A549 (cell line): ENCODE data around the gene GIT1. TPM values are rescaled to one million over a fixed set of nuclear protein-coding genes. Genes with fewer than 3 reads are reported as not detected.
A peak's percentile ranks its signal among the peaks of the same experiment; 100 is the strongest.

Source experiments
- ATAC-seq, 2 experiments: fragments of 200-7000 bp in 1 of 2; fragments of >200 bp in 1 of 2; cut with Nextera tagmentation in 1 of 2; cut with Tn5 transposase in 1 of 2; 3 replicates each; pipeline versions ENCODE4 v1.8.0 to v1.9.1; 2018 to 2020; ENCODE audit warnings: mild to moderate bottlenecking in 1 of 2, moderate library complexity in 1 of 2
- CTCF ChIA-PET: fragments of 300-600 bp; sonication (Branson Sonifier 250); formaldehyde crosslinking; extraction: SDS; loops from one replicate; lab custom pipeline; 2021; ENCODE audit warnings: antibody characterized with exemption, inconsistent platforms; lab: Yijun Ruan, JAX
- POLR2A ChIA-PET: fragments of 350-600 bp; formaldehyde crosslinking; extraction: SDS; loops from one replicate; lab custom pipeline; 2021; ENCODE audit warnings: antibody characterized with exemption, inconsistent platforms; lab: Yijun Ruan, JAX
- DNase-seq, 2 experiments: peaks; one replicate each; pipeline versions ENCODE4 v3.0.0 to v3.0.0-alpha.2; 2011 to 2016; ENCODE audit warnings: low read depth in 1 of 2, low spot score in 1 of 2
- FAIRE-seq: peaks from 2 replicates; lab custom pipeline; 2011; peaks lifted over from hg19 to GRCh38; lab: Jason Lieb, UNC
- H3K27ac ChIP-seq, 2 experiments: fragments of >200 bp; sonication (Bioruptor Twin); formaldehyde crosslinking; 3 replicates each; pipeline ENCODE4 v1.5.1; 2016 to 2017
- H3K4me1 ChIP-seq: fragments of >200 bp; sonication (Bioruptor Twin); formaldehyde crosslinking; 3 replicates; pipeline ENCODE4 v1.6.1; 2016
- H3K4me2 ChIP-seq: fragments of >200 bp; sonication (Bioruptor Twin); formaldehyde crosslinking; 3 replicates; pipeline ENCODE4 v1.6.1; 2016
- H3K4me3 ChIP-seq: fragments of >200 bp; sonication (Bioruptor Twin); formaldehyde crosslinking; 3 replicates; pipeline ENCODE4 v1.5.1; 2016
- H3K9me3 ChIP-seq: fragments of >200 bp; sonication (Bioruptor Twin); formaldehyde crosslinking; 3 replicates; pipeline ENCODE4 v1.6.1; 2016
- BCL3 ChIP-seq: fragments of >200 bp; sonication (Bioruptor Twin); formaldehyde crosslinking; IDR thresholded peaks from 3 replicates; pipeline ENCODE4 v1.6.1; 2016
- BHLHE40 ChIP-seq: IDR thresholded peaks from 2 replicates; pipeline ENCODE4 v1.6.1; 2012; ENCODE audit warnings: low read depth, low read length, inconsistent platforms
- CBX2 ChIP-seq: fragments of 200-600 bp; sonication (generic); IDR thresholded peaks from 2 replicates; pipeline ENCODE4 v1.6.1; 2016; ENCODE audit warnings: low read depth, mild to moderate bottlenecking, borderline replicate concordance
- CTCF ChIP-seq: fragments of >200 bp; sonication (Bioruptor Twin); formaldehyde crosslinking; IDR thresholded peaks from 3 replicates; pipeline ENCODE4 v1.5.1; 2016
- E2F6 ChIP-seq: IDR thresholded peaks from 2 replicates; pipeline ENCODE4 v1.6.1; 2012; ENCODE audit warnings: low read depth, borderline replicate concordance
- EHF ChIP-seq: fragments of 250-450 bp; sonication (Bioruptor Pico); IDR thresholded peaks from 2 replicates; pipeline ENCODE4 v1.5.0; 2020; ENCODE audit warnings: mild to moderate bottlenecking
- EP300 ChIP-seq, 2 experiments: fragments of >200 bp; sonication (Bioruptor Twin); formaldehyde crosslinking; IDR thresholded peaks; 2 replicates in 1 of 2; 3 replicates in 1 of 2; pipeline ENCODE4 v1.6.1; 2016 to 2017
- FOSB ChIP-seq: fragments of 250-450 bp; sonication (Bioruptor Pico); IDR thresholded peaks from 2 replicates; pipeline ENCODE4 v1.5.0; 2020; ENCODE audit warnings: mild to moderate bottlenecking, moderate library complexity
- FOXS1 ChIP-seq: fragments of 250-450 bp; sonication (Bioruptor Pico); IDR thresholded peaks from 2 replicates; pipeline ENCODE4 v1.5.0; 2020; ENCODE audit warnings: mild to moderate bottlenecking, moderate library complexity
- HEYL ChIP-seq: fragments of 250-450 bp; sonication (Bioruptor Pico); IDR thresholded peaks from 2 replicates; pipeline ENCODE4 v1.8.0; 2021; ENCODE audit warnings: mild to moderate bottlenecking, moderate library complexity
- HMGXB4 ChIP-seq: fragments of 250-450 bp; sonication (Bioruptor Pico); IDR thresholded peaks from 2 replicates; pipeline ENCODE4 v1.5.0; 2021; ENCODE audit warnings: mild to moderate bottlenecking, moderate library complexity, borderline replicate concordance
- HOXB13 ChIP-seq: fragments of 250-450 bp; sonication (Bioruptor Pico); IDR thresholded peaks from 2 replicates; pipeline ENCODE4 v1.5.0; 2020; ENCODE audit warnings: low read depth, mild to moderate bottlenecking, moderate library complexity
- KDM1A ChIP-seq: fragments of 200-600 bp; sonication (generic); IDR thresholded peaks from 2 replicates; pipeline ENCODE4 v1.6.1; 2016; ENCODE audit warnings: low read depth, mild to moderate bottlenecking
- KDM5A ChIP-seq: fragments of 200-600 bp; sonication (generic); IDR thresholded peaks from 2 replicates; pipeline ENCODE4 v1.6.1; 2016; ENCODE audit warnings: antibody characterized with exemption, mild to moderate bottlenecking
- MAFK ChIP-seq: fragments of 450-650 bp; IDR thresholded peaks from 2 replicates; pipeline ENCODE4 v1.6.1; 2014; ENCODE audit not compliant: partially characterized antibody
- MYC ChIP-seq: IDR thresholded peaks from 2 replicates; pipeline ENCODE4 v1.6.1; 2012; ENCODE audit warnings: mild to moderate bottlenecking, inconsistent platforms, low read length, improper control_type of control experiment, borderline replicate concordance
- NFE2L2 ChIP-seq: fragments of 150-350 bp; conservative IDR thresholded peaks from 2 replicates; pipeline ENCODE4 v1.6.1; 2014; ENCODE audit warnings: low read length
- NPAS2 ChIP-seq: fragments of 250-450 bp; sonication (Bioruptor Pico); IDR thresholded peaks from 2 replicates; pipeline ENCODE4 v1.8.0; 2022; ENCODE audit warnings: mild to moderate bottlenecking, moderate library complexity, borderline replicate concordance
- PBX3 ChIP-seq: IDR thresholded peaks from 2 replicates; pipeline ENCODE4 v1.6.1; 2012
- PHF8 ChIP-seq: fragments of 200-600 bp; sonication (generic); IDR thresholded peaks from 2 replicates; pipeline ENCODE4 v1.6.1; 2016; ENCODE audit warnings: low read depth, mild to moderate bottlenecking, antibody characterized with exemption, moderate library complexity, borderline replicate concordance
- RAD21 ChIP-seq, 2 experiments: fragments of >200 bp in 1 of 2; sonication (Bioruptor Twin) in 1 of 2; formaldehyde crosslinking in 1 of 2; IDR thresholded peaks in 1 of 2; conservative IDR thresholded peaks in 1 of 2; 2 replicates in 1 of 2; 3 replicates in 1 of 2; pipeline ENCODE4 v1.6.1; 2012 to 2018; ENCODE audit warnings: inconsistent platforms in 1 of 2
- RARB ChIP-seq: fragments of 250-450 bp; sonication (Bioruptor Pico); IDR thresholded peaks from 2 replicates; pipeline ENCODE4 v1.8.0; 2021; ENCODE audit warnings: mild to moderate bottlenecking, moderate library complexity
- RFX5 ChIP-seq: fragments of 450-650 bp; IDR thresholded peaks from 2 replicates; pipeline ENCODE4 v1.7.1; 2014; ENCODE audit warnings: antibody characterized with exemption, mild to moderate bottlenecking, moderate library complexity
- TP53 ChIP-seq: fragments of 250-450 bp; sonication (Bioruptor Pico); IDR thresholded peaks from 2 replicates; pipeline ENCODE4 v1.5.0; 2021; ENCODE audit warnings: mild to moderate bottlenecking, moderate library complexity
- USF2 ChIP-seq: fragments of 450-650 bp; IDR thresholded peaks from 2 replicates; pipeline ENCODE4 v1.6.1; 2014; ENCODE audit warnings: antibody characterized with exemption
- ZSCAN20 ChIP-seq: fragments of 250-450 bp; sonication (Bioruptor Pico); IDR thresholded peaks from 2 replicates; pipeline ENCODE4 v1.8.0; 2022; ENCODE audit warnings: mild to moderate bottlenecking, moderate library complexity
- WGBS: methylation state at CpG from one replicate; pipeline ENCODE4 v1.1.6; 2017; ENCODE audit errors: missing lambda C conversion rate; 5-methylcytosine and 5-hydroxymethylcytosine counted together
- polyA plus RNA-seq, 4 experiments: library from polyadenylated mRNA; depleted of rRNA in 3 of 4; stranded (reverse); fragments of >200 nt; fragmentation: RNase III in 1 of 4; extraction: RNeasy Plus Mini Kit Qiagen cat#74134 plus additional on column Dnase treatment in 1 of 4; gene quantifications; 2 replicates in 3 of 4; 3 replicates in 1 of 4; pipeline ENCODE4 v1.2.3, GENCODE V29; 2011 to 2017

GIT1 gene
- polyA plus RNA-seq, 2 of the 4 experiments (the other 2 are of a cell fraction): 47.8 to 53.0 TPM

- 94% methylated on average over 3 of the region's 3 CpGs for WGBS
- ATAC-seq: no peak
Observed at GRCh38 chr17:29633886-29634285, 44.4 kb upstream of the GIT1 start.

GRCh38 chr17:29630630-29631193, 41.3 kb upstream of the GIT1 start:
- H3K4me3 ChIP-seq: no peak overlapping the region
- POLR2A ChIA-PET: no interaction called here
- no peak overlapping the region for H3K4me2 ChIP-seq
- H3K27ac ChIP-seq: no peak overlapping the region
- peak; percentile 28 for TF ChIP-seq MAFK
- no peak for TF ChIP-seq KDM1A
- FAIRE-seq: no peak
- ATAC-seq: no peak
- 84% methylated on average over 6 of the region's 6 CpGs for WGBS
- no peaks in the 10 kb centered on the region for H3K9me3 ChIP-seq
- CTCF ChIA-PET: interaction anchor here (2.5 kb wide), 1 partner anchor 13 kb away, joined by 14 read pairs; no protein-coding TSS in a partner anchor
- no peak for DNase-seq
- H3K4me1 ChIP-seq: no peaks in the 10 kb centered on the region

More at GRCh38 chr17:29633886-29634285, 44.4 kb upstream of the GIT1 start:
- FAIRE-seq (no peak), DNase-seq (no peak)
- no peak overlapping the region for H3K4me2 ChIP-seq
- H3K27ac ChIP-seq: no peak overlapping the region
- H3K4me1 ChIP-seq: peaks cover 5% of the 10 kb centered on the region
- CTCF ChIA-PET: interaction anchor here (1.3 to 2.5 kb wide), 5 partner anchors 12 to 297 kb away, joined by 5 to 17 read pairs (median 8); partner anchors contain the start of gene CORO6
- TF ChIP-seq RFX5 (no peak), MYC (no peak), CBX2 (no peak), FOXS1 (CRISPR knock-in tag) (no peak), BHLHE40 (no peak), CTCF (no peak), EHF (no peak), HOXB13 (CRISPR knock-in tag) (no peak), MAFK (no peak), HMGXB4 (no peak)
- POLR2A ChIA-PET: no interaction called here
- no peaks in the 10 kb centered on the region for H3K9me3 ChIP-seq
- H3K4me3 ChIP-seq: no peak overlapping the region

- Histone ChIP-seq H3K27ac (no peak overlapping the region), H3K4me1 (no peaks in the 10 kb centered on the region), H3K9me3 (no peaks in the 10 kb centered on the region), H3K4me3 (no peak overlapping the region), H3K4me2 (no peak overlapping the region)
- no peak for ATAC-seq
- ChIA-PET CTCF (interaction anchor here (3.3 kb wide), 1 partner anchor 10 kb away, joined by 19 read pairs; no protein-coding TSS in a partner anchor), POLR2A (no interaction called here)
- no peak for DNase-seq
- FAIRE-seq: no peak
- 64% methylated on average over 2 of the region's 2 CpGs for WGBS
- TF ChIP-seq RFX5: no peak
- no peak for TF ChIP-seq EHF
- TF ChIP-seq USF2: no peak
- no peak for TF ChIP-seq NPAS2
- TF ChIP-seq FOXS1 (CRISPR knock-in tag): no peak
- no peak for TF ChIP-seq EP300 (IDR thresholded peaks at IDR 0.05)
- TF ChIP-seq HEYL (CRISPR knock-in tag): no peak
- no peak for TF ChIP-seq RARB (CRISPR knock-in tag)
- TF ChIP-seq BCL3: no peak
- TF ChIP-seq NFE2L2: no peak
- no peak for TF ChIP-seq MAFK
- TF ChIP-seq RAD21 (conservative IDR thresholded peaks at IDR 0.05 in 1 of 2, IDR thresholded peaks at IDR 0.05 in 1 of 2): no peak
- TF ChIP-seq PHF8: no peak
- TF ChIP-seq FOSB (CRISPR knock-in tag): no peak
- no peak for TF ChIP-seq TP53
- no peak for TF ChIP-seq ZSCAN20
- no peak for TF ChIP-seq E2F6
- no peak for TF ChIP-seq PBX3
- no peak for TF ChIP-seq KDM5A
Observed at GRCh38 chr17:29629839-29630238, 40.4 kb upstream of the GIT1 start.
